Kasumi-1 (cell line): ENCODE measurements around the gene B4GALNT2.
"Not testable (repeated sequence)": the region's sequence is repeated elsewhere in the genome, so short reads cannot be mapped to it uniquely, and the experiment has no call there.

ENCODE experiments used
- DNase-seq, 2 experiments: peaks; one replicate each; lab custom pipeline; 2025; lab: John Stamatoyannopoulos, UW

B4GALNT2 gene

GRCh38 chr17:49132699-49133364, at the start of gene B4GALNT2:
Gene B4GALNT2, plus strand, starts transcription at chr17:49132769. Its CDS starts 24 bp downstream, at chr17:49132793.
- DNase-seq: no peak

- DNase-seq: not testable (repeated sequence)
These were observed 47.5 kb upstream of the B4GALNT2 start for GRCh38 chr17:49085046-49085445.

- DNase-seq: no peak
These were observed 46.8 kb upstream of the B4GALNT2 start for GRCh38 chr17:49085565-49086315.

GRCh38 chr17:49086316-49086605, 46.3 kb upstream of the B4GALNT2 start:
- no peak for DNase-seq

GRCh38 chr17:49086649-49087048, 45.9 kb upstream of the B4GALNT2 start:
- no peak for DNase-seq

DNA sequence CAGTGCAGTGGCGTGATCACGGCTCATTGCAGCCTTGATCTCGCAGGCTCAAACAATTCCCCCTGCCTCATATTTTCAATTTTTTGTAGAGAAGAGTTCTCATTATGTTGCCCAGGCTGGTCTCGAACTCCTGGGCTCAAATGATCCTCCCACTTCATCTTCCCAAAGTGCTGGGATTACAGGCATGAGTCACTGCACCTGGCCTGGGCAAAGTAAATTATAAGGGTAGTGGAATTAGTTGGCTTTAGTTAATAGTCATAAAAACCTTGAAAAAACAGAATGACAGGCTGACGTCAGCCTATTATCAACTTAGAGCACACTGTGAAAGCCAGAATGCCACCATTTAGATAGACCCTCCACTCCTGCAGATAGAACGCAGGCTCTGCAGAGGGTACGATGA, 43.5 kb upstream of the B4GALNT2 start:
- DNase-seq: no peak

- DNase-seq: no peak
These were observed 41.5 kb upstream of the B4GALNT2 start for GRCh38 chr17:49090878-49091594.

GRCh38 chr17:49093131-49093530, 39.4 kb upstream of the B4GALNT2 start:
- no peak for DNase-seq

GRCh38 chr17:49100601-49101000, 32.0 kb upstream of the B4GALNT2 start:
- no peak for DNase-seq

DNA sequence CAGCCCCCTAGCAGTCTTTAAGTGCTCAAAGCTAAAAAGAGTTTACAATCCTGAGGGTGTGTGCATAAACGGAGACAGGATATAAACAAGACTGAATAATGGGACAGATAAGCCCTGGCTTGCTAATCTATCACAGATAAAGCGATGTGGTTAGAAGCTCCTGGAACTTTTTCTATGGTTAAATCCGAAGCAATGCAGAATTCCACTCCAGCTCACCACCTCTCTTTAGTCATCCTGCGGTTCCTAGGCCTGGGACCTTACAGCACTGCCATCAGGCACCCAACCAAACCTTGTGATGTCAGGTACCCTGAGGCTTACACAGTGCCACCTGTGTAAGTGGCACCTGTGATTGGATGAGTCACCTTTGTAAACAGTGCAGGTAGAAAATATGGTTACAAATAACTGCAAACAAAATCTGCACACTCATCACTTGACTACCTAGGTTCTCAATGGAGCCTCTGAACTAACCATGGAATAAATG, 31.5 kb upstream of the B4GALNT2 start:
- no peak for DNase-seq

DNA sequence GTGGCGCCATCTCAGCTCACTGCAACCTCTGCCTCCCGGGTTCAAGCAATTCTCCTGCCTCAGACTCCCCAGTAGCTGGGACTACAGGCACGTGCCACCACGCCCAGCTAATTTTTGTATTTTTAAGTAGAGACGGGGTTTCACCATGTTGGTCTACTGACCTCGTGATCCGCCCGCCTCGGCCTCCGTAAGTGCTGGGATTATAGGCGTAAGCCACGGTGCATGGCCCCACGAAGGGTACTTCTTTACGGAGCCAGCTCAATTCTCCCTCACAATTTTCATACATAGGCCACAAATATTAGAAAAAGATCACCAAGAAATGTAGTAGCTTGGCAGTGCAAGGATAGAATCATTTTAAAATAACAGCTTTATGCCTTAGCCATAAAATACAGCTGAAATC, 29.2 kb upstream of the B4GALNT2 start:
- not testable (repeated sequence) for DNase-seq

GRCh38 chr17:49104511-49105074, 28.0 kb upstream of the B4GALNT2 start:
- no peak for DNase-seq

GRCh38 chr17:49106321-49107210, 26.0 kb upstream of the B4GALNT2 start:
- no peak for DNase-seq

GRCh38 chr17:49107211-49107557, 25.4 kb upstream of the B4GALNT2 start:
- DNase-seq: no peak

DNA sequence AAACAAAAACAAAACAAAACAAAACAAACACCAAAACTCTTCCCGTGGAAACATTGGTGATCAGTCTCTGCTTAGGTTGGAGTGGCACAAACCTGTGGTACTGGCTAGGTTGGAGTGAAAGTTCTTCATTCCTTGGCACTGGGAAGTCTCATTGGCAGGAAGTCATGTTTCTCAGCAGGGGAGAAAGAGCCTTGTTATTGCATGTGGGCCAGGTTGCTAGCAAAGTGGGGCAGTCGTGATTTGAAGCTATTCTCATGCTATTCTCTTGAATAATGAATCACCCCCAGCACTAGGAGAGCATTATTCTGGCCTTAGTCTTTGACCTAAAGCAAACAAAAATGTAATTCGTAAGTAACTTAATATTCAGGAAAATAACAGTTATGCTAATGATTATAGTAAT, 24.3 kb upstream of the B4GALNT2 start:
- DNase-seq: no peak

GRCh38 chr17:49110509-49110908, 22.1 kb upstream of the B4GALNT2 start:
- no peak for DNase-seq

DNA sequence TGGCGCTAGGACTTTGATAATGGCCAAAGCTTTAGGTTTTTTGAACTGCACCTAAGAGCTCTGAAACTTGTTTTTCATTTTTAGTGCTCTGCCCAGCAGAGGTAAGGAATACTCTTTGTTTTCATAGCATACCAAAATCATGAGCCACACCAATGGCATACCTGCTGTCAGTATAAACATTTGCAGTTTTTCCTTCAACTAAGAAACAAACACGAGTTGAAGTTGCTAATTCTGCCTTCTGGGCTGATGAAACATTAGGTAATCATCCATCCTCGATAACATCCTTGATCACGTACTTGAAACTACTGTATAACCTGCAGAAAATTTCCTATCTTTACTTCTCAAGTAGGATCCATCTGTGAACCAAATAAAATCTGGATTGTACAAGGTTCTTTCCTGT, 20.6 kb upstream of the B4GALNT2 start:
- no peak for DNase-seq

- no peak for DNase-seq
These were observed 19.6 kb upstream of the B4GALNT2 start for GRCh38 chr17:49112936-49113335.

- DNase-seq: no peak
These were observed 17.9 kb upstream of the B4GALNT2 start for GRCh38 chr17:49114703-49115102.

- DNase-seq: no peak
These were observed 14.9 kb upstream of the B4GALNT2 start for GRCh38 chr17:49117587-49118230.

GRCh38 chr17:49120166-49120565, 12.4 kb upstream of the B4GALNT2 start:
- no peak for DNase-seq
